ENCODE measurements around the gene EFS. TPM values are rescaled to one million over a fixed set of nuclear protein-coding genes. Genes with fewer than 3 reads are reported as not detected.

EFS gene
- total and polyA plus RNA-seq, 2 of the 8 experiments (the other 6 are each of a cell fraction or from before 2014, with no cell fraction given): 27.8 to 28.6 TPM

DNA sequence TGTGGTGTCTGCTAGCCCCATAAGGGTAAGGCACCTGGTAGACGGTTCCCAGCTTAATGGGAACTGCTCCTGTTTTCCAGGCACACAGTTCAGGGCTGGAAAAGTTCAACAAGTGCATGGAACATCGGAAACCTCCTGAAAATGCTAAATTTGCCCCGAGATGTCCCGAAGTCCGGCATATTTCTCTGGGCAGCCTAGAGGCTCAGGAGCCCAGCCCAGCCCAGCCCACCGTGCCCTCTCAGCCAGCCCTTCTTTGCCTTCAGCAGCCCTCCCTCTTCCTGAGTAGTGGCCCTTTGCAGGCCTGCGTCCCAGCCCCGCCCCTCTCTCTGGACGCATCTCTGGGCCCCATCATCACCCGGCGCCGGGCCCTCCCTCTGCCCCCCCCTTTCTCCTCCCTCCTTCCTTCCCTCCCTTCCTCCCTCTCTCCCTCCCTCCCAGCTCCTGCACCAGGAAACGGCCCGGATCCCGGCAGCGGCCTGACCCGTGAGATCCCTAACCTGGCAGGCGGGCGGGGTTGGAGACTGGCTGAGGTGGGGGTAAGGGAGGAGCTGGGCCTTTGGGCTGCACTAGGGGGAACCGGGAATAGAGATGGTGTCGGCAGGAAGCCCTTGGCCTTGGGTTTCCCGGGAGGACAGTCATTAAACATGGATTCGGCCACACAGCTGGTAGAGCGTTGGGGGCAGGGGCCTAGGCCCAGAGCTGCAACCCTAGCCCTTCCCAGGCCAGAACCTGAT is 58.4 kb downstream of the EFS start, which contains the start of gene BCL2L2 (continued):
- TF ChIP-seq CTCF (IDR thresholded peaks at IDR 0.05; ENCODE audit: control extremely low read depth in 1 of 3, insufficient read depth in 1 of 3, low read depth in 1 of 3, low read length in 3 of 3) (no peak), SP4 (IDR thresholded peaks at IDR 0.05; ENCODE audit: low read length) (no peak), GTF2F1 (IDR thresholded peaks at IDR 0.05; ENCODE audit: borderline replicate concordance, low read depth, low read length) (no peak), CHD7 (IDR thresholded peaks at IDR 0.05; ENCODE audit: insufficient replicate concordance, low read length) (no peak), BACH1 (IDR thresholded peaks at IDR 0.05; ENCODE audit: low read length) (no peak), KDM4A (IDR thresholded peaks at IDR 0.05; ENCODE audit: low read depth, low read length, severe bottlenecking) (peak; percentile 100), FOSL1 (IDR thresholded peaks at IDR 0.05; ENCODE audit: insufficient read depth, low read depth, low read length) (no peak)
